HG03442 (cell line): Measurements from ENCODE around the gene RGS6.
"Not testable (repeated sequence)": the region's sequence is repeated elsewhere in the genome, so short reads cannot be mapped to it uniquely, and the experiment has no call there.

Experiments used
- ATAC-seq: cut with Tn5 transposase; IDR thresholded peaks from one replicate; pipeline ENCODE4 v1.9.1; 2021; ENCODE audit warnings: mild to moderate bottlenecking, moderate library complexity; ENCODE audit not compliant: unreplicated experiment

Gene RGS6

GRCh38 chr14:72444701-72445100 is 512.5 kb downstream of the RGS6 start:
- no peak for ATAC-seq

DNA sequence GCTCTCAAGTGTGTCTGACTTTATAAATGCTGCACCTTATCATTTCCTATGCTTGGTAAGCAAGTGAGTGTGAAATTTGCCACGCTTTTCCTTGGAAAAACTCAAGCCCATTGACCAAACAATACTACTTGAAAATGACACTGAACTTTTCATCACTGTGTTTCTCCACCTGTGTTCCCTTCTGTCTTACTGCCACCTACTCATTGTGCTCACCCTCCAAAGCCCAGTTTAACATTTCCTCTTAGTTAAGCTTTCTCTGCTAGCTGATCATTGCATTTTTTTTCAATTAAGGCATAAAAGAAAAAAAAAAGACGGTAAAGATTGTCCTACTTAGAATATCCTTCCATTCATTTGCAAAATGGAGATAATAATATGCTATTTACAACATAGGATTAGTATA is 516.0 kb downstream of the RGS6 start:
- no peak for ATAC-seq

DNA sequence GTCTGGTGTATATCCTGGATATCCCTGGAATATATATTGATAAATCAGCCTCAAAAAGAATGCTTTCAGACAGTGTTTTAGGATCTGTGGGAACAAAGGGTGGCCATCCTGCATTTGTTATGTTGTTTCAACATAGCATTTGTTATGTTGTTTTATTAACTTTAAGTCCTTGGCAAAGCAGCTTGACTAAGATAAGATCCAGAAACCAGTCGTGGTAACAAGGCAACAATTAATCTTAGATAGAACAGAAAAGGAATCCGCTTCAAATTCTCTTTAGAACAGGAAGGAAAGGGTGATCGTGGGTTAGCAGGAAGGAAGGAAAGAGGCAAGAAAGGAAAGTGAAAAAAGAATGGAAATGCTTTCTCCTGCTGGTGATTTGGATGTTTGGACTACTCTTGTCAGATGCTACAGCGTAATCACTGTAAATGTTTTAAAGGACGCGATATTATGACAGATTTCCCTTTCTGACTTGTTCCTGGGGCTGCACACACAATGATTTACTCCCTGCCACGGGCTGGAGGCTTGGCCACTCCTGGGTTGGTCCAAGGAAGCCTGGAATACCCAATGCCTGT is 518.3 kb downstream of the RGS6 start:
- ATAC-seq, result no peak

GRCh38 chr14:72451054-72451972 is 519.1 kb downstream of the RGS6 start:
- peak; percentile 58 for ATAC-seq

DNA sequence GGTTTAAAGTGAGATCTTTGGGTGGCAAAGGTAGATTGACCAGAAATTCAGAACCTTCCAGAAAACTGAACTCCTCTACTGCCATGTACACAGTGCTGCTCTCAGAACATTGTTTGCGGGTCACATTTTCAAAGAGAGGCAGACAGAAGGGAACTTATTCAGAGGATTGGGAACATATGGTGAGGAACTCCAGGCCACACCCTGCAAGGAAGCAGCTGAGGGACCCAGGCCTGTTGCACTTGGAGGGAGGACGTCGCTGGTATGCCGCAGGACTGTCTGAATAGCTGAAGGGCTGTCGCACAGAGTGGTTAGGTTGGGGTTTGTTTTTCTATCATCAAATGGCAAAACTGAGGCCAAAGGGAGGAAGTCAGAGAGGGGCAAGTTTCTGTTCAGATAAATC is 520.5 kb downstream of the RGS6 start:
- no peak for ATAC-seq

GRCh38 chr14:72454388-72455160 is 522.3 kb downstream of the RGS6 start:
- ATAC-seq, result no peak

- no peak for ATAC-seq
Measured at GRCh38 chr14:72457641-72458040, 525.4 kb downstream of the RGS6 start.

DNA sequence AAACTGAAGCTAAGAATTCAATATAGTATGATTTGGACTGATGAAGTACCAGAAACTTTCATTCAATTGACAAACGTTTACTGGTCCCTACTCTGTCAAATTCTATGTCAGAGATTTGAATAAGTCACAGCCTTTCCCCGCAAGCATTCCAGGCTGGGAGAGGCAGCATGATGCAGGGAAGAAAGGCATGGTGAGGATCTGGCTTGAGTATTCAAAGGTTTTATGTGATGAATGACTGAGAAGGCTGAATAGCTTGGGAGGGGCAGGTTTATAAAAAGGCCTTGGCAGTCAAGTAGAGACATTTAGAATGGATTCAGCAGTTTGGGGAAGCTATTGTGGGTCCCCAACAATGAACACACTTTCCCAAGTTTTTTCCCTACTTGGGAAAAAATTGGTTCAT is 529.8 kb downstream of the RGS6 start:
- no peak for ATAC-seq

GRCh38 chr14:72463291-72463866 is 531.1 kb downstream of the RGS6 start:
- no peak for ATAC-seq

DNA sequence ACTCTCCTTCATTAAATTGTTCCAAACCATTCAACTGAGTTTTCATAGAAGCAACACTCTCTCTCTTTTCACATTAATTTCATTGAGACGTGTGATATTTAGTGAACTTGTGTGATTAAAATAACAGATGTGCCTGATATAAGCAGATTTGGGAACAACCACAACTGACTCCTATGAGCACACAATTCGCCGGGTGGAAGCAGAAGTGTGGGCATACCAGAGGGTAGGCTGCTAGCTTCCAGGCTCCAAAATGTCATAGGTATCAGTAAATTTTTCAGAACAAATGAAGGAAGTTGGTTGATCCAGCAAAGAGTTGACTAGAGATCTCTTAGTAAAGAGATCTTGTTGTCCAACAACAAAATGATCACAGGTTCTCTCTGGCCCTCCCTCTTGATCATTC is 532.0 kb downstream of the RGS6 start:
- ATAC-seq, result no peak

DNA sequence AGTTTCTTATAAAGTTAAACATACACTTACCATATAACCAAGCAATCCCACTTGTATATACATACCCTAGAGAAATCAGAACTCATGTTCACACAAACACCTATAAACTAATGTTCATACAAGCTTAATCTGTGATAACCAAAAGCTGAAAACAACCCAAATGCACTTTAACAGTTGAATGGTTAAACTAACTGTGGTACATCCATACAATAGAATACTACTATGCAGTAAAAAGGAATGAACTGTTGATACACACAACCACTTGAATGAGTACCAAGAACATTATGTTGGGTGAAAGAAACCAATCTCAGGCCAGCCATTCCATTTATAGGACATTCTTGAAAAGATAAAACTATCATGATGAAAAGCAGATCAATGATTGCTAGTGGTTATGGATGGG is 534.1 kb downstream of the RGS6 start:
- ATAC-seq, result no peak

DNA sequence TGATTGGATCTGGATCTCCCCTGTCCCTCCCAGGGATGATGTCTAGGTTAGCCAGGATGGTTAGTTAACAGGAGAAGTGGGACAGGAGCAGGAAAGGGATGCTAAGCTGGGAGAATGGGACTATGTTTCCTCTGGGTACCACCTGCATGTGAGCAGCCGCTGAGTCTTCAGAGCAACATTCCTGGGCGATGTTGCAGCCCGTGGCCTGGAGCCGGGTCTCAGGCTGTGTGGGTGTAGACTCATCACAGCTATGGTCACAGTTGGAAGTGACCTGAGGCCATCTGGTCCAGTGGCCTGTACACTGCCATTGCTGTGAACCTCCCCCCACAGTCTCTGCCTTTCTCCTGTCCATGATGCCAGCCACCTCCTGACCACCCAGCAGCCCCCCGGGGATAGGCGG is 539.1 kb downstream of the RGS6 start:
- ATAC-seq, result no peak

- ATAC-seq, result no peak
Measured at GRCh38 chr14:72472845-72473244, 540.6 kb downstream of the RGS6 start.

- ATAC-seq, result peak; percentile 82
Measured at GRCh38 chr14:72476657-72477499, 544.6 kb downstream of the RGS6 start.

- not testable (repeated sequence) for ATAC-seq
Measured at GRCh38 chr14:72477578-72477977, 545.3 kb downstream of the RGS6 start.

GRCh38 chr14:72478471-72478893 is 546.3 kb downstream of the RGS6 start:
- no peak for ATAC-seq

DNA sequence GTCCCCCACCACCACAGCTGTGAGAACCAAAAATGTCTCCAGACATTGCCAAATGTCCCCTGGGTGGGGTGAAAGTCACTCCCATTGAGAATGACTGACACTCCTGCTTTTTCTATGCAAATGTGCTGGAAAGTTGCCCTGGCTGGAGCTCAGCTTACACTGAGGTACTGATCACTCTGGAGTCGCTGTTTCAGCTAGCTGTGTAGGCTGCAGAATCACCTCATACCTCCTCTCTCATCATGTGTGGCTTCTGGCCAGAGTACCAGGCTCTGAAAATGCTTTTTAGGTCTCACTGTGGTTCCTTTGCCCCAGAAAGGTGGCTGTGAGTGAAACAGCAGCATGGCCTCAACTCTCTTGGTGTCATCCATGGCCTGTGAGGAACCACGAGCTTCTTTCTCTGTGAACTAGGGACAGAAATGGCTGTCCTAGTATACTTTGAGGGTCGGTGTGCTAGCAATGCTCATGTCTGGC is 547.3 kb downstream of the RGS6 start:
- ATAC-seq, result no peak

DNA sequence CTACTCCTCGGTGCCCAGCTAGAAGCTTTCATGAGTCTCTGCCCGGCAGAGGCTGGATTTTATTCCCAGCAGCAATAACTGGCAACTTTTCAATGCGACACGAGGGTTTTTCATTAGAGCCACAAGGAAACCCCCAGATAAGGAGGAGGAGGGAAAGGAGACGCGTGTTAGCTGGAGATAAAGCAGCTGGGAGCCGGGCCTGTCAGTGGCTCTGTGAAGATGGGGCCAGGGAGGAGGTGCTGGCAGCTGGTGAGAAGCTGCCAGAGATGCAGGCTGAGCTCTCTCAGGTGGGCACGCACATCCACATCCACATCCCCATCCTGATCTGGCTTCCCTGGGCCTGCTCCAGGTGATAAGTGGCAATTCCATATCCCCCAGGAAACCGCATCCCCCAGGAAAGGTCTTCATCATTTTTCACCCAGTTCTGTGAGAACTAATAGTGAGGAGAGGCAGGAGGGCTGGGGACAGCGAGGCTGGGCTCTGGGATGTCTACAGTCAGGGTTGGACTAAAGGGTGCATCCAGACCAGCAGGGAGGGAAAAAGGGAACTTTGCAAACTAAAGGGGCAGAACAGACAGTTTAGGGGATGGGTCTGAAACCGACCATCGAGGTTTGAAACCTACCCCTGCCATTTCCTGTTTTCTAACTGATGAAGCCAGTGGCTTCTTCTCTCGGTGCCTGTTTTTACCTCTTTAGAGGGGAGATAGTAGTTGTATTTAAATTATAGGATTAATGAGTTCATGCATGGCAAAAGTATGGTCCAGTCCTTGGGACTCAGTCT is 548.4 kb downstream of the RGS6 start:
- ATAC-seq, result no peak

GRCh38 chr14:72483311-72483710 is 551.1 kb downstream of the RGS6 start:
- no peak for ATAC-seq

DNA sequence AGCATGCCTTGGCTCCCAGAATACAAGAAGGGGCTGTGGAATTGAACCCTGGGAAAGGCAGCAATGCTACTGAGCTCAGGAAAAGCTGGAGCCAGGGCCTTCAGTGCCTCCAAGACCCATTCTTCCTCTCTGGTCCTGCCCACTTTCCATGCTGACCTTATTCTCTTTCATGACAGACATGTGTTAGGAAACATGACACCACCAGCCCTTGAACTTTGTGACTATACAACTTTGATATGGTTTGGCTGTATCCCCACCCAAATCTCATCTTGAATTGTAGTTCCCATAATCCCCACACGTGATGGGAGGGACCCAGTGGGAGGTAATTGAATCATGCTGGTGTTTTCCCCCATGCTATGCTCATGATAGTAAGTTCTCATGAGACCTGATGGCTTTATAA is 553.5 kb downstream of the RGS6 start:
- ATAC-seq, result no peak
